Diencephalon (tissue), 1 donor: ENCODE results near the gene EGR1. TPM values are rescaled to one million over a fixed set of nuclear protein-coding genes. Genes with fewer than 3 reads are reported as not detected.

Experiments
- small RNA-seq: library from RNA; depleted of rRNA; stranded (forward); fragments of <200 nt; gene quantifications from one replicate; pipeline ENCODE3, GENCODE V24; 2014
- total RNA-seq: library from RNA; depleted of rRNA; stranded (reverse); fragments of >200 nt; gene quantifications from one replicate; pipeline ENCODE4 v1.2.3, GENCODE V29; 2014

EGR1 gene
- 1.8 TPM for total RNA-seq

DNA sequence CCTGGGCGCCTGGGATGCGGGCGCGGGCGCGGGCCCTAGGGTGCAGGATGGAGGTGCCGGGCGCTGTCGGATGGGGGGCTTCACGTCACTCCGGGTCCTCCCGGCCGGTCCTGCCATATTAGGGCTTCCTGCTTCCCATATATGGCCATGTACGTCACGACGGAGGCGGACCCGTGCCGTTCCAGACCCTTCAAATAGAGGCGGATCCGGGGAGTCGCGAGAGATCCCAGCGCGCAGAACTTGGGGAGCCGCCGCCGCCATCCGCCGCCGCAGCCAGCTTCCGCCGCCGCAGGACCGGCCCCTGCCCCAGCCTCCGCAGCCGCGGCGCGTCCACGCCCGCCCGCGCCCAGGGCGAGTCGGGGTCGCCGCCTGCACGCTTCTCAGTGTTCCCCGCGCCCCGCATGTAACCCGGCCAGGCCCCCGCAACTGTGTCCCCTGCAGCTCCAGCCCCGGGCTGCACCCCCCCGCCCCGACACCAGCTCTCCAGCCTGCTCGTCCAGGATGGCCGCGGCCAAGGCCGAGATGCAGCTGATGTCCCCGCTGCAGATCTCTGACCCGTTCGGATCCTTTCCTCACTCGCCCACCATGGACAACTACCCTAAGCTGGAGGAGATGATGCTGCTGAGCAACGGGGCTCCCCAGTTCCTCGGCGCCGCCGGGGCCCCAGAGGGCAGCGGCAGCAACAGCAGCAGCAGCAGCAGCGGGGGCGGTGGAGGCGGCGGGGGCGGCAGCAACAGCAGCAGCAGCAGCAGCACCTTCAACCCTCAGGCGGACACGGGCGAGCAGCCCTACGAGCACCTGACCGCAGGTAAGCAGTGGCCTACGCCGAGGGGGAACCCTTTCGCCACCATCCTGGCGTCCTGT lies at the start of gene EGR1:
Gene EGR1 (plus strand): TSS at position 219 of the 864 bp plus-strand sequence. CDS start 283 bp downstream, at position 502.

GRCh38 chr5:138438724-138439476 lies 26.4 kb upstream of the EGR1 start, which contains the start of gene REEP2:
TSS of gene REEP2 (plus strand) at chr5:138439057. CDS start at chr5:138439209, 152 bp downstream.

Small RNA genes within 50 kb of the gene (small RNA-seq; reads per million reads assigned to genes)
- gene AC113403.1: not detected

Other genes with a start within 250 kb of the EGR1 start
- gene GFRA3, start 190.9 kb upstream of the EGR1 start, total RNA-seq: not detected
- 2.1 TPM for gene CDC25C, start 133.7 kb upstream of the EGR1 start, total RNA-seq
- 29.1 TPM for gene FAM53C, start 127.2 kb upstream of the EGR1 start, total RNA-seq
- gene KDM3B, start 112.8 kb upstream of the EGR1 start, total RNA-seq: 84.0 TPM
- 123 TPM for gene REEP2, start 26.4 kb upstream of the EGR1 start, total RNA-seq
- 79.4 TPM for gene ETF1, start 77.8 kb downstream of the EGR1 start, total RNA-seq
- gene HSPA9, start 109.9 kb downstream of the EGR1 start, total RNA-seq: 219 TPM